Thyroid gland (tissue), 4 donors: ENCODE results near the gene MANBA. TPM values are rescaled to one million over a fixed set of nuclear protein-coding genes. Genes with fewer than 3 reads are reported as not detected.
"Not testable (repeated sequence)": the region's sequence is repeated elsewhere in the genome, so short reads cannot be mapped to it uniquely, and the experiment has no call there.

Experiments used
- DNase-seq, 2 donors: peaks; one replicate each; pipeline ENCODE4 v3.0.0-alpha.2; 2019
- H3K27ac ChIP-seq, 3 donors: fragments of 200-600 bp; sonication (generic); 1 replicate in 2 of 3; 2 replicates in 1 of 3; pipeline ENCODE4 v1.5.1; 2016 to 2019; ENCODE audit warnings: mild to moderate bottlenecking in 1 of 3, moderate library complexity in 1 of 3
- H3K27me3 ChIP-seq: fragments of 200-600 bp; sonication (generic); one replicate; pipeline ENCODE4 v1.5.1; 2019
- H3K36me3 ChIP-seq, 2 donors: fragments of 200-600 bp; sonication (generic); one replicate each; pipeline ENCODE4 v1.5.1; 2016 to 2019
- H3K4me1 ChIP-seq, 2 donors: fragments of 200-600 bp; sonication (generic); one replicate each; pipeline ENCODE4 v1.5.1; 2017 to 2019
- H3K4me3 ChIP-seq, 3 donors: fragments of 200-600 bp; sonication (generic); replicated peaks in 1 of 3; 1 replicate in 2 of 3; 2 replicates in 1 of 3; pipeline ENCODE4 v1.5.1; 2016; ENCODE audit warnings: mild to moderate bottlenecking in 1 of 3
- H3K9me3 ChIP-seq: fragments of 200-600 bp; sonication (generic); one replicate; pipeline ENCODE4 v1.5.1; 2017
- POLR2A ChIP-seq, 2 donors: fragments of 450-650 bp; IDR thresholded peaks; one replicate each; pipeline ENCODE4 v1.6.1; 2017; ENCODE audit warnings: antibody characterized with exemption in 2 of 2, mild to moderate bottlenecking in 2 of 2, moderate library complexity in 1 of 2
- WGBS, 2 donors: methylation state at CpG; one replicate each; pipeline ENCODE4 v1.1.5; 2017; 5-methylcytosine and 5-hydroxymethylcytosine counted together
- intact Hi-C: fragments of 100-400 bp; cut with DNase I; formaldehyde crosslinking; loops from one replicate; pipeline ENCODE4 v1.15.1; 2023
- total RNA-seq, 4 donors: library from RNA; depleted of rRNA; stranded (reverse); fragments of >200 nt; gene quantifications; one replicate each; pipeline ENCODE4 v1.2.3, GENCODE V29; 2016
- TF ChIP-seq, protein P1 (sequence below), 6 experiments: fragments of 200-600 bp in 3 of 6; fragments of 450-650 bp in 3 of 6; sonication (generic) in 3 of 6; IDR thresholded peaks; one replicate each; pipeline ENCODE4 v1.5.1; 2016 to 2019; ENCODE audit warnings: antibody characterized with exemption in 6 of 6, mild to moderate bottlenecking in 2 of 6, inconsistent platforms in 1 of 6, moderate library complexity in 1 of 6

Gene MANBA
- total RNA-seq, 4 donors from 2014 or later, result 41.3 to 53.4 (median 45.5) TPM

DNA sequence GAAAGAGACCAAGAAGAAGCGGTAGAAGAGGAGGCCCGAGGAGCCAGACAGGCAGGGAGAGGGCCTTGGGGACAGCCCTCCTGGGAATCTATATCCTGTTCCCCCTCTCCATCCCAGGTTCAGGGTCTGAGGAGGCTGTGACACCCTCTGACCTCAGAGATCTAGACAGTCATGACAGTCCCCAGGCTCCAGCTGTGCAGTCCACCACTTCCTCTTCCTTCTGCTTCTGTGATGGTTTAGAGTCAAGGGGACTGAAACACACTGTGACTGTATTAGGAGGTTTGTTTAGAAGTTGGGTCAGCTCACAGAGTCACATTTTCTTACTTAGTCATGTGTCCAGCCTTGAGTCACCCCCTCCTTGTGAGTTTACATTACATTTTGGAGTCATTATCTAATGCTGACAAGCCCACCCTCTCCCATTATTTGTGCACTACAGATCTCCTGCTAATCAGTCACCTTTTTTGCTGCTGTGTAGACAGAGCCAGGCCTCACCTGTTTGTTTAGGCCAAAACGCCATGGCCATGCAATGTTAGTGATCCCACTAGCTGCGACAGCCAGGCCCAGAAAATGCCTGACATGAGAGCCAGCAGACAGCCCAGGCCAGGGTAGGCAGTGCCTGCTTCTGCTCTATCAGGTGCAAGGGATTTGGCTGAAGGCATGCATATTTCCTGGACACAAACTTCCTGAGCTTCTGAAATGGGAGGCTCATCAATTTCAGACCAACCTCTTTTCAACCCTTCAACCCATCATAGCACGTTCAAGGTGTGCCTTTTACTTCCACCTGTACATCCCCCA lies 26.0 kb downstream of the MANBA start:
- DNase-seq, result no peak
- H3K4me1 ChIP-seq, result peaks cover 8 to 13% of the 10 kb centered on the region in 2 donors
- H3K27ac ChIP-seq, result no peak overlapping the region
- no peaks in the 10 kb centered on the region for H3K9me3 ChIP-seq
- intact Hi-C loops, result no loop called here
- TF ChIP-seq, protein P1, sequence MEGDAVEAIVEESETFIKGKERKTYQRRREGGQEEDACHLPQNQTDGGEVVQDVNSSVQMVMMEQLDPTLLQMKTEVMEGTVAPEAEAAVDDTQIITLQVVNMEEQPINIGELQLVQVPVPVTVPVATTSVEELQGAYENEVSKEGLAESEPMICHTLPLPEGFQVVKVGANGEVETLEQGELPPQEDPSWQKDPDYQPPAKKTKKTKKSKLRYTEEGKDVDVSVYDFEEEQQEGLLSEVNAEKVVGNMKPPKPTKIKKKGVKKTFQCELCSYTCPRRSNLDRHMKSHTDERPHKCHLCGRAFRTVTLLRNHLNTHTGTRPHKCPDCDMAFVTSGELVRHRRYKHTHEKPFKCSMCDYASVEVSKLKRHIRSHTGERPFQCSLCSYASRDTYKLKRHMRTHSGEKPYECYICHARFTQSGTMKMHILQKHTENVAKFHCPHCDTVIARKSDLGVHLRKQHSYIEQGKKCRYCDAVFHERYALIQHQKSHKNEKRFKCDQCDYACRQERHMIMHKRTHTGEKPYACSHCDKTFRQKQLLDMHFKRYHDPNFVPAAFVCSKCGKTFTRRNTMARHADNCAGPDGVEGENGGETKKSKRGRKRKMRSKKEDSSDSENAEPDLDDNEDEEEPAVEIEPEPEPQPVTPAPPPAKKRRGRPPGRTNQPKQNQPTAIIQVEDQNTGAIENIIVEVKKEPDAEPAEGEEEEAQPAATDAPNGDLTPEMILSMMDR (IDR thresholded peaks at IDR 0.05), result no peak
- no peak for TF ChIP-seq POLR2A (IDR thresholded peaks at IDR 0.05)
- no peaks in the 10 kb centered on the region for H3K36me3 ChIP-seq
- no peak overlapping the region for H3K4me3 ChIP-seq
- no peaks in the 10 kb centered on the region for H3K27me3 ChIP-seq
- 71 to 74% methylated on average over 5 of the region's 5 CpGs for WGBS, 2 donors

- Histone ChIP-seq H3K36me3 (no peaks in the 10 kb centered on the region), H3K27ac (no peak overlapping the region), H3K9me3 (no peaks in the 10 kb centered on the region), H3K27me3 (no peaks in the 10 kb centered on the region), H3K4me1 (peaks cover 8 to 13% of the 10 kb centered on the region in 2 donors), H3K4me3 (no peak overlapping the region)
- TF ChIP-seq POLR2A (IDR thresholded peaks at IDR 0.05), result no peak
- TF ChIP-seq, protein P1 (IDR thresholded peaks at IDR 0.05), result no peak
- 92 to 99% methylated on average over 4 to 5 of the region's 5 CpGs for WGBS, 2 donors
- DNase-seq, result no peak
- intact Hi-C loops, result no loop called here
Observed at GRCh38 chr4:102734116-102734515, 26.7 kb downstream of the MANBA start.

DNA sequence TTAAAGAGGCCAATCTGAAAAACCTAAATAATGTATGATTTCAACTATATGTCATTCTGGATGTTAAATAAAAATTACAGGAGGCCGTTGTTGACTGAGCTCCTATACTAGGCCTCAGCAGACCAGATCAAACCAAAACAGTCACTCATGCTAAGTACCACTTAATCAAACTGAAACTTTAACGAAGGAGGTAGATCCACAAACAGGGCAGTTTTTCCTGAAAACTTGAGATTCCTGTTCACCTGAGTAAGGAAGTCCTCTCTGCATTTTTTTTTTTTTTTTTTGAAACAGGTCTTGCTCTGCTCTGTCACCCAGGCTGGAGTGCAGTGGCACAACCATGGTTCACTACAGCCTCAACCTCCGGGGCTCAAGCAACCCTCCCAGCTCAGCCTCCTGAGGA lies 27.7 kb downstream of the MANBA start:
- Histone ChIP-seq H3K27me3 (no peaks in the 10 kb centered on the region), H3K27ac (peak overlapping the region; percentile 44 to 54 (median 53)), H3K9me3 (no peaks in the 10 kb centered on the region), H3K4me3 (no peak overlapping the region), H3K36me3 (no peaks in the 10 kb centered on the region), H3K4me1 (peaks cover 8 to 13% of the 10 kb centered on the region in 2 donors)
- intact Hi-C loops, result no loop called here
- WGBS, 2 donors, result 33 to 39% methylated on average over 3 of the region's 3 CpGs
- DNase-seq, result peak; percentile 43 to 44
- TF ChIP-seq, protein P1 (IDR thresholded peaks at IDR 0.05), result no peak
- no peak for TF ChIP-seq POLR2A (IDR thresholded peaks at IDR 0.05)

- Histone ChIP-seq H3K4me1 (peaks cover 8 to 13% of the 10 kb centered on the region in 2 donors), H3K27ac (peak overlapping the region; percentile 44 to 54 (median 53)), H3K36me3 (no peaks in the 10 kb centered on the region), H3K27me3 (no peaks in the 10 kb centered on the region), H3K4me3 (no peak overlapping the region), H3K9me3 (no peaks in the 10 kb centered on the region)
- DNase-seq, result peak; percentile 23 to 30
- 51 to 58% methylated on average over 5 of the region's 5 CpGs for WGBS, 2 donors
- intact Hi-C loops, result no loop called here
- TF ChIP-seq POLR2A (IDR thresholded peaks at IDR 0.05), result no peak
- TF ChIP-seq, protein P1 (IDR thresholded peaks at IDR 0.05), result no peak
Observed at GRCh38 chr4:102732678-102733077, 28.1 kb downstream of the MANBA start.

DNA sequence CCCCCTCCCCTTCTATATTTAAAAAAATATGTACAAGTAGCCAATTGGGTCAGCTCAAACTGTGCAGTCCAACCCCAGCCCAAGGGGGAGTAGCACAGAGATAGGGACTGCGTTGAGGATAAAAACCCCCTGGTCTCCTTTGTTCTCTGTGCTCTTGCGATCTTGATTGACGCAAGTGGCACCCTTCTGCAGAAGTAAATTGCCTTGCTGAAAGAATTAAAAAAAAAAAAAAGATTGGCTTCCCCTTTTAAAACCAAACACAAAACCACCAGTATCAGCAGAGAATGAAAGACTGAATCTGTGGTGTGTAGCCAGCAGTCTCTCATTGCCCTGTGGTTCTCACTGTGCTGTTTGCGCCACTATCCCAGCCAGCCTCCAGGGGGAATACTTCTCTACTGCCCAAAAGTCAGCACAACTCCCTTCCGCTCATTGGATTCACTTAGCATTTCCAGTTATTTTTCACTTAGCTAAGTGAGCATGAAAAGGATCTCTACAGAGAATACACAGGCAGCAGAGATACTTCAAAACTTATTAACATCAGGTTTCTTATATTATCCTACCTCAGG lies 29.7 kb downstream of the MANBA start:
- H3K4me3 ChIP-seq, result no peak overlapping the region
- peaks cover 8 to 13% of the 10 kb centered on the region in 2 donors for H3K4me1 ChIP-seq
- WGBS, 2 donors, result 94 to 98% methylated on average over 5 of the region's 5 CpGs
- no peak for TF ChIP-seq POLR2A (IDR thresholded peaks at IDR 0.05)
- TF ChIP-seq, protein P1 (IDR thresholded peaks at IDR 0.05), result peak in 1 of 6 experiments; percentile 7
- no peak for DNase-seq
- intact Hi-C loops, result no loop called here
- H3K27me3 ChIP-seq, result no peaks in the 10 kb centered on the region
- H3K9me3 ChIP-seq, result no peaks in the 10 kb centered on the region
- no peak overlapping the region for H3K27ac ChIP-seq
- H3K36me3 ChIP-seq, result no peaks in the 10 kb centered on the region

DNA sequence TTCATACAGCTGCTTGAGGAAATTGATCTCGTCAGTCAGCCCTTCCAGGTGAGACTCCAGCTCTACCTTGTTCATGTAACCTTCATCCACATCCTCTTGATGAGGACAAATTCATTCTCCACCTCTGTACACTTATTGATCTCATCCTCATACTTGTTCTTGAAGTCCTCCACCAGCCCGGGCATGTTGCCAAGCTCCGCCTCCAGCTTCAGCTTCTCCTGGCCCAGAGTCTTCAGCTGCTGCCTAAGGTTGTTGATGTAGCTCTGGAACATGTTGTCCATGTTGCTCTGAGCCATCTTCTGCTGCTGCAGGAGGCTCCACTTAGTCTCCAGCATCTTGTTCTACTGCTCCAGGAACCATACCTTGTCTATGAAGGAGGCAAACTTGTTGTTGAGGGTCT lies 31.3 kb downstream of the MANBA start:
- peaks cover 8 to 13% of the 10 kb centered on the region in 2 donors for H3K4me1 ChIP-seq
- H3K9me3 ChIP-seq, H3K27me3 ChIP-seq, H3K4me3 ChIP-seq, H3K27ac ChIP-seq, H3K36me3 ChIP-seq, intact Hi-C loops: not testable (repeated sequence)
- DNase-seq, result peak; percentile 39 to 44
- WGBS, 2 donors, result 77 to 87% methylated on average over 3 of the region's 3 CpGs

DNA sequence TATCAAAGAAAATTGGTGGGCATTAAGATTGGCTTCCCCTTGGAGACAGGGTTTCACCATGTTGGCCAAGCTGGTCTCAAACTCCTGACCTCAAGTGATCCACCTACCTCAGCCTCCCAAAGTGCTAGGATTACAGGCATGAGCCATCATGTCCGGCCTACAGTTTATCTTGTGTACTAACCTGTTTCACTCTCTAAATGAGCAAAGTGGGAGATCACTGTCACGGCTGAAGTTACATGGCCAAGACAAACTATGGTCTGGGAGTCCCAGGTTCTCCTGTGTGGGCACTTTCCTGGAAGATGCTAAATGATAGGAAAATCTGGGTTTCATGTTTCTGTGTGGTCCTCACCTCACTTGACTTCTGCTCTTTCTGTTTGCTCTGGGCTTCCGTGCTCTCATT lies 33.8 kb downstream of the MANBA start:
- WGBS, 2 donors, result 97 to 100% methylated on average over 3 of the region's 3 CpGs
- not testable (repeated sequence) for DNase-seq

More for the DNA sequence above, 33.8 kb downstream of the MANBA start:
- intact Hi-C loops, H3K4me1 ChIP-seq, H3K4me3 ChIP-seq, H3K9me3 ChIP-seq, H3K27me3 ChIP-seq, H3K27ac ChIP-seq, H3K36me3 ChIP-seq: not testable (repeated sequence)
